HG03280 (cell line): ENCODE results near the gene NRIP3.

ENCODE experiments used
- ATAC-seq: cut with Tn5 transposase; IDR thresholded peaks from one replicate; pipeline ENCODE4 v1.9.1; 2021; ENCODE audit warnings: mild to moderate bottlenecking, moderate library complexity; ENCODE audit not compliant: unreplicated experiment

NRIP3 gene

DNA sequence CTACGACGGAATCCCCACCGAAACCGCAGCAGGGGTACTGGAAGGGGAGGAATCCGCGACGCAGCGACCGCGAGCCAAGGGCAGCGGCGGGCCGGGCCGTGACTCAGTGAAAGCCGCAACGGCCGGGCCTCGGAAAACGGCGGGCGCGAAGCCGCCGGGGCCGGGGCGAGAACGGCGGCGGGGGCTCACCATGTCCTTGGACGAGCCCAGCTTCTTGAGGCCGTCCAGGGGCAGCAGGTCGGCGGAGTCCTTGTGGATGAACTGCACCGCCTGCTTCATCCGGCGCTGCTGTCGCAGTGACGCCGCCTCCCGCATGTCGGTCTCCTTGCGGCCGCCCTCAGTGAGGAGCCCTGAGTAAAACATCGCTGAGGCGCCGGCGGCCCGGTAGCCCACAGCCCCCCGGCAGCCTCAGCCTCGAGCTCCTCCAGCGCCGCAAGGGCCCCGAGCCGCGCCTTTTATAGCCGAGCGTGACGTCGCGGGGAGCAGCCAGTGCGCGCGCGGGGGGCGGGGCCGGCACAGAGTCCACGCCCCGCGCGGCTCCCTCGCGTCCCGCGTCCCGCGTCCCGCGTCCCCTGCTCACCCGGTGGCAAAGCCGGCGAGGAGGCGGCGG, at the start of gene NRIP3:
Gene NRIP3, minus strand, starts transcription at position 429 of the 610 bp plus-strand sequence. Its CDS starts 66 bp downstream, at position 363.
- ATAC-seq: no peak

DNA sequence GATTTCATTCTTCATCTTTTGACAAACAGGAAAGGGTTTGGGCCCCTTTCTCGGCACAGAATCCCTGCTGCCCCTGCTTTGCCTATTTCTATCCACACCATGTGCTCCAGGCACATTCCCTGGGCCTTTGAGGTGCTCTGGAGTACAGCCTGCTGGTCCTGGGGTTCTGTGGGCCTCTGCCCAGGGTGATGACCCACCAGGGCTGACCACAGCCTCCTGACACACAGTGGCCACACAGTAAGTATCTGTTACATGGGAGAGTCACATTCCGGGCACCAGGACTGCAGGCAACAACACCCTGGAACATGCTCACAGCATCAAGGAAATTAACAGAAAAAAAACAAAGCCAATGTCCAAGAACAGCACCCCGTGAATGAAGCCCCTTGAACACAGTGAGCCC, 48.5 kb upstream of the NRIP3 start:
- no peak for ATAC-seq

DNA sequence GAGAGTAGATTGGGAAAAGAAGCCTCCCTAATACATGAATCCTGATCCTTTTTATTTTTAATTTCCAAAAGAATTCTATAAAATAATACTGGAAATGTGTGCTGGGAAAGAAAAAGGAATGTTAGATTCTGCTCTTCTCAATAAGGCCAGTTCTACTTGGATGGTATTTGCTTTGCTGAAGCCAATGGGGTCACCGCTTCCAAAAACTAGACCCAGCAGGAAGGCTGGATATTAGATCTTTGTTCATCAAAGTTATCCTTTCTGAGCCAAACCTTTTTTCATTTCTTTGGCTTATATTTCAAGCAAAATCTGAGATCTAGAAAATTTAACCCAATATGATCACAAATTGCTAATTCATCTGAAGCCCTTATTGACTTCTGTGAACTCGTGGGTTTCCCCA, 46.2 kb upstream of the NRIP3 start:
- no peak for ATAC-seq

GRCh38 chr11:9047964-9048523, 44.2 kb upstream of the NRIP3 start:
- ATAC-seq: no peak

DNA sequence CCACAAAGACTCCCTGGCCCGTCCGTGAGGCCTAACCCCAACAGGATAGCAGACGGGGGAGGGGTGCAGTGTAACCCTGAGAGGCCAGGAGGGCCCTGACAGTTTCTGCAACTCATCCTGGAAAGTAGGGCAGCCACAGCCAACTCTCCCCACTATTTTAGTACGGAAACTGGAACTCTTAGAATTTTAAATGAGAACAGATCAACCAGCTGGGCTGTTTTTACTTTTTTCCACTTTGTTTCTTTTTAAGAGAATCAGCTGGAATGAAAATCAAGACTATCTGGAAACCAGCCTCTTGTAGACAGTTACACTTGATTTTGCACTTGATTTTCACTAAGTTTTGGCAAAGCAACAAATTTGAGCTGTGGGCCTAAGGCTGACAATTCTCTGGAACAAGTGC, 42.7 kb upstream of the NRIP3 start:
- no peak for ATAC-seq

GRCh38 chr11:9042488-9042887, 38.7 kb upstream of the NRIP3 start:
- ATAC-seq: no peak

GRCh38 chr11:9041747-9042146, 37.9 kb upstream of the NRIP3 start:
- ATAC-seq: no peak

GRCh38 chr11:9040410-9040809, 36.6 kb upstream of the NRIP3 start:
- ATAC-seq: no peak

DNA sequence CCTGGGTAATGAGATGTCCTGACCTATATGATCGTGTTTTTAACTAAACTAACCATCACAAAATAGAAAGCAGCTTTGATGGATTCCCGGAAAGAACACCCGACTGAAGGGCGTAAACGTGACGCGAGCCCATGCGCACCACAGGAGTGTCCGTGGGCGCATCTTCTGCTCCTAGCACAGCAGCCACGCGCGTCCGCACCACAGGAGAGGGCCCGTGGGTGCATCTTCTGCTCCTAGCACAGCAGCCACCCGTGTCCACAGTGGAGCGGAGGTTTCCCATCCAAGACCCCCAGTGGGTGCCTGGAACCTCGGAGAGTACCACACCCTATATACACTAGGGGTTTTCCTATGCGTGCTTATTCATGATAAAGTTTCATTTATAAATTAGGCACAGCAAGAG, 36.1 kb upstream of the NRIP3 start:
- ATAC-seq: no peak

- no peak for ATAC-seq
These were observed 35.4 kb upstream of the NRIP3 start for GRCh38 chr11:9039198-9039597.

DNA sequence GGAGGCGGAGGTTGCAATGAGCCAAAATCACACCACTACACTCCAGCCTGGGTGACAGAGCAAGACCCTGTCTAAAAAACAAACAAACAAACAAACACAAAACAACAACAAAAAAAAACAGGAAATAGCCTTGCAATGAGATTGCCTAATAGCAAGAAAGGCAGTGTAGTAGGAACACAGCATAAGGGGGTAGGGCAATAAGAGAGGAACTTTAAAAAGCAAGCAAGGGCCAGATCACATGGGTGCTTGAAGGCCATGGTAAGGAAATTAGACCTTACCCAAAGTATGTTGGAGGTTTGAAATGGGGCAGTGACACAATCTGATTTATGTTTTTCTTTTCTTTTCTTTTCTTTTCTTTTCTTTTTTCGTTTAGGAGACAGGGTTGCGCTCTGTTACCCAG, 34.7 kb upstream of the NRIP3 start:
- ATAC-seq: no peak

DNA sequence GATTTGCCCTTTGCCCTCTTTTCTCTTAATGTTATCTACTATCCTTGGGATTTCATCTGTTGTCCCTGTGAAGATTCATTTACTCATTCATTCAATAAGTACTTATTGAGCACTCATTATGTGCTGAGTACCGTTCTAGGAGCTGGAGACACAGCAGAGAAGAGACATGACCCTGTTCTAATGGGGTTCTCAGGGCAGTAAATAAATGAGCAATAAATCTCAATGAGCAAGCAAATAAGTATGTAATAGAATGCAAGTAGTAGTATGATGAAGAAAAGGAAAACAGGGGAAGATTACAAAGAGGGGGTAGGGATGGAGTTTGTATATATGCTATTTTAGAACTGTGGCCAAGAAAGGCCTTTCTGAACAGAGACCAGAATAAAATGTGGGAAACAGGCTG, 34.2 kb upstream of the NRIP3 start:
- ATAC-seq: no peak

- ATAC-seq: no peak
These were observed 33.4 kb upstream of the NRIP3 start for GRCh38 chr11:9037046-9037780.

DNA sequence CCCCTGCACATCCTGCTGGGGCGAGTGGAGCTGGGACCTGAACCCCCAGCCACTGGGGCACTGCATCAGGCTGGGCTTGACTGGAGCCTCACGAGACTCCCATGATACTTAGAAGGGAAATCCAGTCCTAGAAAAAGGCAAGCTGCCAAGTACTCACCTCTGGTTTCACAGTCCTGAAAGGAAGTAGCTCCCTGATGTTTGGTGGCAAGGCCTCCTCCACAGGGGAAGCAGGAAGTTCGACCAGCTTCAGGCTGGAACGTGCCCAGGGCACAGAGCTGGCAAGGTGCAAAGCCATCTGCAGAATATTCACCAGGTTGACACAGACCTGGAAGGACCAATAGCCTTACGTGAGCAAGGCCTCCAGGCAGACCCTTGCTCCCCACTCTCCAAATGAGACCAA, 26.8 kb upstream of the NRIP3 start:
- ATAC-seq: no peak

DNA sequence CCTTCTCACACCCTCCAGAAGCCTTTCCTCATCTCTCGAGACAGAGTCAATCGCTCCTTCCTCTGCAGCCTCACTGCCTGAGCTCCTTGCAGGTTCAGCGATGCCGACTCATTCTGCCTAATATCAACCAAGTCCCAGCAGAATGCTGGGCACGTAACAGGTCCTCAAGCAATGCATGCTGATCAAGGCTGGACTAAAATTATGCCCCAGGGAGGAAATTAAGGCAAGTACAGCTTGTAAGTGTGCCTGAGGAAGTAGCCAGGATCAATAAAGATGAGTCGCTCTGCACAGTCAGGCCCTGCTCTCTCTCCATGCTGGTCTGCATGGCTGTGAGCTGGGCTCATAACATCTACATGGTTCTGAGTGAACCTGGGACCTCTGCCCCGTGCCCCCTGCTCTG, 25.6 kb upstream of the NRIP3 start:
- no peak for ATAC-seq

DNA sequence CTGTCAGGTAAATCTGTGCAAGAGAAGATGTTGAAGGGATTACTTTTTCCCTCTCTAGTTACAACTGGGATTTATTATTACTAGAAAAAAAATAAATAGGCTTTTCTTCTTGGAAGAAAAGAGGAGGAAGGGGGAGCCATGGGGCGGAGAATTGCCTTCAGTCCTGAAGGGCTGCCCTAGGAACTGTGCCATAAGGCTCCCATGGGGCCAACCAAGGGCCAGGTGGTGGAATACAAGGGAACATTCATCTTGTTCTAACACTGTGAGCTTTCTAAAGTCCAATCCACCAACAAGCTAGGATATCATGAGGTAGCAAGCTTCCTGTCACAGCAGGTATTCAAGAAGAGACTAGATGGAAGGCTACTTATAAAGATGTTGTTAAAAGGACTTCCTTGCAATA, 24.8 kb upstream of the NRIP3 start:
- ATAC-seq: no peak

GRCh38 chr11:9025101-9025850, 21.5 kb upstream of the NRIP3 start:
- ATAC-seq: no peak

DNA sequence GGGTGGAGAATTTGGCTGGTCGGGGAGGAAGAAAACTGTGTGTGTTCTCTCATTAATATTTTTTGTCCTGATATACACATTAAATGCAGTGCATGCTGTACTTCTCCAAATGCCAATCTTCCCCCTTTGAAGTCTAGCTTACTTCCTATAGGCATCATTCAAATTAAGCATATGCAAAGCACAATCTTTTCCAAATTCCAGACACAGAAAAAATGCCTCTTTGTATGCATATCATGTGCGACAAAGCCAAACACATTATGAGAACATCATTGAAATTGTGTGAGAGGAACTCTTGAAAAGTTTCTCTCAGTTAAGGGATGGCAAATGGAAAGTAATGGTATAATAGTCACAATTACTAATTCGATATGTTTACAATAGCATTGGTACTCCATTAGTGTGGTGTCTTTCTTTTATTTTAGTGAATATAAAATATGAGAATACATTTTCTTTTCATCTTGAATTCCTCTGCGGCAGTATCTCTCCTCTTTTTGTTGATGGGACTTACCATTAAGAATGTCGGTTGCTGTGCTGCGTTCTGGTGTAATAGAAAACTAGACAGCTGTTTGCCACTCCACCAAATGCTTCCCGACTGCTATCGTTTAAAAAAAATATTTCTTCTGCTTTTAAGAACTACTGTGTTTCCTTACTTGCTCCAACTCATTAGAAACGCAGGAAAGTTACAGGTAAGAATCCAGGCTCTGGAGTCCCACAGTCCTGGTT, 19.3 kb upstream of the NRIP3 start:
- no peak for ATAC-seq

DNA sequence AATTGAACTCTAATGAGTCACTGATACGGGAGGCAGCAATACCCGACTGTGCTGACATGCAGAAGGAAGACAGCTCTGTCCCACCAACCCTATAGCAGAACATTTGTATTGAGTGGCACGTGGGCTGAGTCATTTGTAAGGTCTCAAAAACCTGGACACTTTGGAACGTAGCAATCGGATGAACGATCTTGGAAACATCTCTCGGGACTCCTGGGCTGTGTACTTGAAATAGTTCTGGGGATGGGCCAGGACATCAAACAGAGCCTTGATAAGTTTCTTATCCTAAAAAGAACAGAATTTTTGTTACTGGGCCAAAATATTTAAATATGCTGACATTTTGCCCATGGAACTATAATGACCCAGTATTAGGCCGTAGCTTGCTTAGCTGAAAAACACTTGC, 17.1 kb upstream of the NRIP3 start:
- no peak for ATAC-seq

DNA sequence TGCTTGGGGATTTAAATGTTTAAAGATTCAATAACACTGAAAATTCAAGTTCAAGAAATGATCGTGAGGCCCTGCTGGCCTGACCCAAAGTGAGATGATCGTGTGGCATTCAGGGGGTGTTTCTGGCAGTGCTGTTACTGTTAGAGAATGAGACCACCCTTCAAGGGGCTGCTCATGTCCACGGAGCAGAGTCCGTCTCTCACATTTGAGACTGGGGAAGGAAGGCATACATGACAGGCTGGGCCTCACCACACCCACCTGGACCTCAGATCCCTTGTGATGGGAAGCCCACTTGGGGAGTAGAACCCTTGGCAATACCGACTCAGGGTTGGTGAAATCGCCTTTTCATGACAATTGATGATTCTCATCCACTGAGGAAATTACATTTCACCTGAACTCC, 16.1 kb upstream of the NRIP3 start:
- ATAC-seq: no peak

GRCh38 chr11:9017773-9018172, 14.0 kb upstream of the NRIP3 start:
- no peak for ATAC-seq
